A549 (cell line): ENCODE measurements around the gene VWA8. TPM values are rescaled to one million over a fixed set of nuclear protein-coding genes. Genes with fewer than 3 reads are reported as not detected.
A peak's percentile ranks its signal among the peaks of the same experiment; 100 is the strongest.
"Not testable (repeated sequence)": the region's sequence is repeated elsewhere in the genome, so short reads cannot be mapped to it uniquely, and the experiment has no call there.

Source experiments
- ATAC-seq, 2 experiments: fragments of 200-7000 bp in 1 of 2; fragments of >200 bp in 1 of 2; cut with Nextera tagmentation in 1 of 2; cut with Tn5 transposase in 1 of 2; 3 replicates each; pipeline versions ENCODE4 v1.8.0 to v1.9.1; 2018 to 2020; ENCODE audit warnings: mild to moderate bottlenecking in 1 of 2, moderate library complexity in 1 of 2
- CTCF ChIA-PET: fragments of 300-600 bp; sonication (Branson Sonifier 250); formaldehyde crosslinking; extraction: SDS; loops from one replicate; lab custom pipeline; 2021; ENCODE audit warnings: antibody characterized with exemption, inconsistent platforms; lab: Yijun Ruan, JAX
- POLR2A ChIA-PET: fragments of 350-600 bp; formaldehyde crosslinking; extraction: SDS; loops from one replicate; lab custom pipeline; 2021; ENCODE audit warnings: antibody characterized with exemption, inconsistent platforms; lab: Yijun Ruan, JAX
- DNase-seq, 2 experiments: peaks; one replicate each; pipeline versions ENCODE4 v3.0.0 to v3.0.0-alpha.2; 2011 to 2016; ENCODE audit warnings: low read depth in 1 of 2, low spot score in 1 of 2
- FAIRE-seq: peaks from 2 replicates; lab custom pipeline; 2011; peaks lifted over from hg19 to GRCh38; lab: Jason Lieb, UNC
- H3K27ac ChIP-seq, 2 experiments: fragments of >200 bp; sonication (Bioruptor Twin); formaldehyde crosslinking; 3 replicates each; pipeline ENCODE4 v1.5.1; 2016 to 2017
- H3K4me1 ChIP-seq: fragments of >200 bp; sonication (Bioruptor Twin); formaldehyde crosslinking; 3 replicates; pipeline ENCODE4 v1.6.1; 2016
- H3K4me2 ChIP-seq: fragments of >200 bp; sonication (Bioruptor Twin); formaldehyde crosslinking; 3 replicates; pipeline ENCODE4 v1.6.1; 2016
- H3K4me3 ChIP-seq: fragments of >200 bp; sonication (Bioruptor Twin); formaldehyde crosslinking; 3 replicates; pipeline ENCODE4 v1.5.1; 2016
- H3K9me3 ChIP-seq: fragments of >200 bp; sonication (Bioruptor Twin); formaldehyde crosslinking; 3 replicates; pipeline ENCODE4 v1.6.1; 2016
- CBX2 ChIP-seq: fragments of 200-600 bp; sonication (generic); IDR thresholded peaks from 2 replicates; pipeline ENCODE4 v1.6.1; 2016; ENCODE audit warnings: low read depth, mild to moderate bottlenecking, borderline replicate concordance
- CHD4 ChIP-seq: fragments of 200-600 bp; sonication (generic); IDR thresholded peaks from 2 replicates; pipeline ENCODE4 v1.6.1; 2016; ENCODE audit warnings: antibody characterized with exemption, mild to moderate bottlenecking, borderline replicate concordance
- E2F6 ChIP-seq: IDR thresholded peaks from 2 replicates; pipeline ENCODE4 v1.6.1; 2012; ENCODE audit warnings: low read depth, borderline replicate concordance
- EHF ChIP-seq: fragments of 250-450 bp; sonication (Bioruptor Pico); IDR thresholded peaks from 2 replicates; pipeline ENCODE4 v1.5.0; 2020; ENCODE audit warnings: mild to moderate bottlenecking
- FOSB ChIP-seq: fragments of 250-450 bp; sonication (Bioruptor Pico); IDR thresholded peaks from 2 replicates; pipeline ENCODE4 v1.5.0; 2020; ENCODE audit warnings: mild to moderate bottlenecking, moderate library complexity
- FOSL2 ChIP-seq, 2 experiments: fragments of 450-650 bp in 1 of 2; fragments of >200 bp in 1 of 2; sonication (Bioruptor Twin) in 1 of 2; formaldehyde crosslinking; IDR thresholded peaks; 2 replicates each; pipeline versions ENCODE4 v1.5.0 to v1.6.1; 2016 to 2020; ENCODE audit warnings: mild to moderate bottlenecking in 1 of 2, moderate library complexity in 1 of 2
- FOXS1 ChIP-seq: fragments of 250-450 bp; sonication (Bioruptor Pico); IDR thresholded peaks from 2 replicates; pipeline ENCODE4 v1.5.0; 2020; ENCODE audit warnings: mild to moderate bottlenecking, moderate library complexity
- GATA3 ChIP-seq: IDR thresholded peaks from 2 replicates; pipeline ENCODE4 v1.6.1; 2012; ENCODE audit warnings: borderline replicate concordance
- HES2 ChIP-seq: fragments of >200 bp; sonication (Bioruptor Twin); formaldehyde crosslinking; IDR thresholded peaks from 2 replicates; pipeline ENCODE4 v1.6.1; 2016
- HEYL ChIP-seq: fragments of 250-450 bp; sonication (Bioruptor Pico); IDR thresholded peaks from 2 replicates; pipeline ENCODE4 v1.8.0; 2021; ENCODE audit warnings: mild to moderate bottlenecking, moderate library complexity
- HOXB13 ChIP-seq: fragments of 250-450 bp; sonication (Bioruptor Pico); IDR thresholded peaks from 2 replicates; pipeline ENCODE4 v1.5.0; 2020; ENCODE audit warnings: low read depth, mild to moderate bottlenecking, moderate library complexity
- KDM1A ChIP-seq: fragments of 200-600 bp; sonication (generic); IDR thresholded peaks from 2 replicates; pipeline ENCODE4 v1.6.1; 2016; ENCODE audit warnings: low read depth, mild to moderate bottlenecking
- MAFK ChIP-seq: fragments of 450-650 bp; IDR thresholded peaks from 2 replicates; pipeline ENCODE4 v1.6.1; 2014; ENCODE audit not compliant: partially characterized antibody
- MAZ ChIP-seq: fragments of 150-350 bp; IDR thresholded peaks from 2 replicates; pipeline ENCODE4 v1.6.1; 2014; ENCODE audit warnings: antibody characterized with exemption, low read depth, low read length, borderline replicate concordance
- NFE2L2 ChIP-seq: fragments of 150-350 bp; conservative IDR thresholded peaks from 2 replicates; pipeline ENCODE4 v1.6.1; 2014; ENCODE audit warnings: low read length
- NPAS2 ChIP-seq: fragments of 250-450 bp; sonication (Bioruptor Pico); IDR thresholded peaks from 2 replicates; pipeline ENCODE4 v1.8.0; 2022; ENCODE audit warnings: mild to moderate bottlenecking, moderate library complexity, borderline replicate concordance
- PHF8 ChIP-seq: fragments of 200-600 bp; sonication (generic); IDR thresholded peaks from 2 replicates; pipeline ENCODE4 v1.6.1; 2016; ENCODE audit warnings: low read depth, mild to moderate bottlenecking, antibody characterized with exemption, moderate library complexity, borderline replicate concordance
- RAD21 ChIP-seq, 2 experiments: fragments of >200 bp in 1 of 2; sonication (Bioruptor Twin) in 1 of 2; formaldehyde crosslinking in 1 of 2; IDR thresholded peaks in 1 of 2; conservative IDR thresholded peaks in 1 of 2; 2 replicates in 1 of 2; 3 replicates in 1 of 2; pipeline ENCODE4 v1.6.1; 2012 to 2018; ENCODE audit warnings: inconsistent platforms in 1 of 2
- RCOR1 ChIP-seq: fragments of 150-350 bp; IDR thresholded peaks from 2 replicates; pipeline ENCODE4 v1.6.1; 2014; ENCODE audit warnings: antibody characterized with exemption, low read length, low read depth
- SMC3 ChIP-seq: fragments of >200 bp; sonication (Bioruptor Twin); formaldehyde crosslinking; IDR thresholded peaks from 3 replicates; pipeline ENCODE4 v1.6.1; 2018; ENCODE audit warnings: inconsistent platforms
- TP53 ChIP-seq: fragments of 250-450 bp; sonication (Bioruptor Pico); IDR thresholded peaks from 2 replicates; pipeline ENCODE4 v1.5.0; 2021; ENCODE audit warnings: mild to moderate bottlenecking, moderate library complexity
- ZC3H11A ChIP-seq: fragments of 450-650 bp; IDR thresholded peaks from 2 replicates; pipeline ENCODE4 v1.6.1; 2014; ENCODE audit warnings: antibody characterized with exemption, mild to moderate bottlenecking
- ZFP36 ChIP-seq: fragments of 450-650 bp; IDR thresholded peaks from 2 replicates; pipeline ENCODE4 v1.6.1; 2014; ENCODE audit warnings: borderline replicate concordance; ENCODE audit not compliant: partially characterized antibody
- ZNF302 ChIP-seq: fragments of 250-450 bp; sonication (Bioruptor Pico); IDR thresholded peaks from 2 replicates; pipeline ENCODE4 v1.9.0; 2021; ENCODE audit warnings: inconsistent platforms, mild to moderate bottlenecking, moderate library complexity
- WGBS: methylation state at CpG from one replicate; pipeline ENCODE4 v1.1.6; 2017; ENCODE audit errors: missing lambda C conversion rate; 5-methylcytosine and 5-hydroxymethylcytosine counted together
- polyA plus RNA-seq, 4 experiments: library from polyadenylated mRNA; depleted of rRNA in 3 of 4; stranded (reverse); fragments of >200 nt; fragmentation: RNase III in 1 of 4; extraction: RNeasy Plus Mini Kit Qiagen cat#74134 plus additional on column Dnase treatment in 1 of 4; gene quantifications; 2 replicates in 3 of 4; 3 replicates in 1 of 4; pipeline ENCODE4 v1.2.3, GENCODE V29; 2011 to 2017
- TF ChIP-seq, protein P1 (sequence below): IDR thresholded peaks from 2 replicates; pipeline ENCODE4 v1.6.1; 2012
- TF ChIP-seq, protein P2 (sequence below): fragments of 250-450 bp; sonication (Bioruptor Pico); IDR thresholded peaks from 2 replicates; pipeline ENCODE4 v1.5.0; 2021; ENCODE audit warnings: mild to moderate bottlenecking, moderate library complexity, borderline replicate concordance

VWA8 gene
- polyA plus RNA-seq, 2 of the 4 experiments (the other 2 are of a cell fraction), result 6.4 to 15.3 TPM

DNA sequence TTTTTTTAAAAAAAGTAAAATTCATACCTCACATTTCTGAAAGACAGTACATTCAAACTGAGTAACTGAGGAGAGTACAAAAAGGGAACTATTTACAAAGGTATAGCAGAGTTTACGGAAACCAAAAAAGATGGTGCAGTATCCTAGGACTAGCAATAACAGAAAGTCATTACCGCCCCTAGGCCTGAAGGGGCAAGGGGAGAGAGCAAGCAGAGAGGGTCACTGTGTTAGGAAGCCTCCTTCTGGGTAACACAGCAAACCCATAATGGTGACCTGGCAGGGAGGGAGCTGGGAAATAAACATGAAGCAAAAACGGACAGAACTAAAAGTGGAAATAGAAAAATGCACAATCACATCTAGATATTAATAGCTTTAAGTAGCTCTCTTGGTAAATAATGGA lies 8.2 kb downstream of the VWA8 start:
- CTCF ChIA-PET, result interaction anchor here (0.7 kb wide), 1 partner anchor 18 kb away, joined by 3 read pairs; no protein-coding TSS in a partner anchor
- WGBS, result 77% methylated on average over 3 of the region's 3 CpGs

DNA sequence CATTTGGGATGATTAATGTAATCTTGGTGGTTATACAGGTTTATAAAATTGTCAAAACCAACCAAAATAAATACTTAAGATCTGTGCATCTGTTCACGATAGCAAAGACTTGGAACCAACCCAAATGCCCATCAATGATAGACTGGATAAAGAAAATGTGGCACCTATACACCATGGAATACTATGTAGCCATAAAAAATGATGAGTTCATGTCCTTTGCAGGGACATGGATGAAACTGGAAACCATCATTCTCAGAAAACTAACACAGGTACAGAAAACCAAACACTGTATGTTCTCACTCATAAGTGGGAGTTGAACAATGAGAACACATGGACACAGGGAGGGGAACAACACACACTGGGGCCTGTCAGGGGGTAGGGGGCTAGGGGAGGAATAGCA lies 11.8 kb downstream of the VWA8 start:
- H3K4me2 ChIP-seq, H3K27ac ChIP-seq, CTCF ChIA-PET, H3K9me3 ChIP-seq, POLR2A ChIA-PET, H3K4me3 ChIP-seq, DNase-seq, FAIRE-seq, ATAC-seq: not testable (repeated sequence)
- H3K4me1 ChIP-seq, result peaks cover 12% of the 10 kb centered on the region; the same call in 1 of the 3 replicates
- 95% methylated on average over 1 of the region's 1 CpG for WGBS

More for the DNA sequence above, 8.2 kb downstream of the VWA8 start:
- POLR2A ChIA-PET, result no interaction called here
- Histone ChIP-seq H3K4me2 (no peak overlapping the region), H3K4me3 (no peak overlapping the region), H3K4me1 (no peaks in the 10 kb centered on the region), H3K9me3 (no peaks in the 10 kb centered on the region), H3K27ac (no peak overlapping the region)
- TF ChIP-seq HEYL (no peak), HOXB13 (CRISPR knock-in tag) (no peak), E2F6 (no peak), ZFP36 (no peak), EHF (CRISPR knock-in tag) (no peak), FOSB (CRISPR knock-in tag) (no peak), ZNF302 (no peak), FOSL2 (IDR thresholded peaks at IDR 0.05) (no peak), FOSL2 (CRISPR knock-in tag; IDR thresholded peaks at IDR 0.05) (no peak), NFE2L2 (no peak), KDM1A (no peak), GATA3 (no peak), NPAS2 (CRISPR knock-in tag) (no peak), TP53 (CRISPR knock-in tag) (no peak), MAFK (no peak), CBX2 (no peak), HES2 (no peak), RAD21 (conservative IDR thresholded peaks at IDR 0.05 in 1 of 2, IDR thresholded peaks at IDR 0.05 in 1 of 2) (no peak)
- TF ChIP-seq, protein P1, sequence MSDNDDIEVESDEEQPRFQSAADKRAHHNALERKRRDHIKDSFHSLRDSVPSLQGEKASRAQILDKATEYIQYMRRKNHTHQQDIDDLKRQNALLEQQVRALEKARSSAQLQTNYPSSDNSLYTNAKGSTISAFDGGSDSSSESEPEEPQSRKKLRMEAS, result no peak
- no peak for DNase-seq
- FAIRE-seq, result no peak
- no peak for ATAC-seq

- FAIRE-seq, result no peak
- CTCF ChIA-PET, result interaction anchor here (1.5 kb wide), 1 partner anchor 15 kb away, joined by 11 read pairs; the partner anchor contains the start of gene VWA8
- POLR2A ChIA-PET, result no interaction called here
Observed at GRCh38 chr13:41945926-41946325, 15.0 kb downstream of the VWA8 start.

GRCh38 chr13:41944635-41945397 lies 16.1 kb downstream of the VWA8 start:
- ChIA-PET POLR2A (no interaction called here), CTCF (interaction anchor here (1.1 kb wide), 1 partner anchor 18 kb away, joined by 3 read pairs; no protein-coding TSS in a partner anchor)
- peaks cover 21% of the 10 kb centered on the region for H3K4me1 ChIP-seq
- peak overlapping the region; percentile 2; the same call in 1 of the 3 replicates for H3K4me2 ChIP-seq
- FAIRE-seq (no peak), ATAC-seq (peak in 1 of 2 experiments; percentile 27; a peak in 1 of 6 replicates), DNase-seq (peak in 1 of 2 experiments; percentile 13)
- no peak overlapping the region for H3K4me3 ChIP-seq
- TF ChIP-seq FOXS1 (no peak), EHF (CRISPR knock-in tag) (no peak), NFE2L2 (no peak), ZC3H11A (no peak), HOXB13 (CRISPR knock-in tag) (no peak), RCOR1 (no peak), FOSB (CRISPR knock-in tag) (no peak), HEYL (no peak), PHF8 (no peak), CHD4 (no peak), FOSL2 (IDR thresholded peaks at IDR 0.05) (no peak), FOSL2 (CRISPR knock-in tag; IDR thresholded peaks at IDR 0.05) (no peak), SMC3 (no peak), MAZ (no peak)
- TF ChIP-seq, protein P2, sequence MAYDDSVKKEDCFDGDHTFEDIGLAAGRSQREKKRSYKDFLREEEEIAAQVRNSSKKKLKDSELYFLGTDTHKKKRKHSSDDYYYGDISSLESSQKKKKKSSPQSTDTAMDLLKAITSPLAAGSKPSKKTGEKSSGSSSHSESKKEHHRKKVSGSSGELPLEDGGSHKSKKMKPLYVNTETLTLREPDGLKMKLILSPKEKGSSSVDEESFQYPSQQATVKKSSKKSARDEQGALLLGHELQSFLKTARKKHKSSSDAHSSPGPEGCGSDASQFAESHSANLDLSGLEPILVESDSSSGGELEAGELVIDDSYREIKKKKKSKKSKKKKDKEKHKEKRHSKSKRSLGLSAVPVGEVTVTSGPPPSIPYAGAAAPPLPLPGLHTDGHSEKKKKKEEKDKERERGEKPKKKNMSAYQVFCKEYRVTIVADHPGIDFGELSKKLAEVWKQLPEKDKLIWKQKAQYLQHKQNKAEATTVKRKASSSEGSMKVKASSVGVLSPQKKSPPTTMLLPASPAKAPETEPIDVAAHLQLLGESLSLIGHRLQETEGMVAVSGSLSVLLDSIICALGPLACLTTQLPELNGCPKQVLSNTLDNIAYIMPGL, result no peak
- H3K9me3 ChIP-seq, result no peaks in the 10 kb centered on the region
- no peak overlapping the region for H3K27ac ChIP-seq
- 39% methylated on average over 3 of the region's 3 CpGs for WGBS

More at GRCh38 chr13:41945926-41946325, 15.0 kb downstream of the VWA8 start:
- ATAC-seq, result no peak
- Histone ChIP-seq H3K9me3 (no peaks in the 10 kb centered on the region), H3K27ac (no peak overlapping the region), H3K4me3 (no peak overlapping the region), H3K4me2 (no peak overlapping the region), H3K4me1 (peaks cover 19% of the 10 kb centered on the region)
- no peak for TF ChIP-seq GATA3
- DNase-seq, result no peak
